ENCODE measurements around the gene ACOT12.
"Not testable (repeated sequence)": the region's sequence is repeated elsewhere in the genome, so short reads cannot be mapped to it uniquely, and the experiment has no call there.

ACOT12 gene

GRCh38 chr5:81349161-81349560 lies 44.8 kb downstream of the ACOT12 start:
- no peak overlapping the region for H3K4me3 ChIP-seq (ENCODE audit: low read length in 2 of 2)
- H3K9me3 ChIP-seq (ENCODE audit: control insufficient read depth in 2 of 2, low read length in 2 of 2) = no peaks in the 10 kb centered on the region
- no peak overlapping the region for H3K27ac ChIP-seq (ENCODE audit: low read depth in 2 of 2, low read length in 2 of 2)
- no peaks in the 10 kb centered on the region for H3K36me3 ChIP-seq (ENCODE audit: control insufficient read depth in 2 of 2, insufficient read depth in 2 of 2, low read length in 2 of 2)
- no peaks in the 10 kb centered on the region for H3K27me3 ChIP-seq (ENCODE audit: control insufficient read depth in 2 of 2, insufficient read depth in 2 of 2, low read length in 2 of 2)
- H3K9ac ChIP-seq (ENCODE audit: low read depth in 1 of 2, low read length in 2 of 2) = no peak overlapping the region
- H3K4me1 ChIP-seq (ENCODE audit: control insufficient read depth in 2 of 2, insufficient read depth in 2 of 2, low read length in 2 of 2) = peaks cover 0 to 2% of the 10 kb centered on the region in 2 donors

GRCh38 chr5:81345411-81346003 lies 48.4 kb downstream of the ACOT12 start:
- H3K27ac ChIP-seq (ENCODE audit: low read depth in 2 of 2, low read length in 2 of 2) = no peak overlapping the region
- no peak overlapping the region for H3K4me3 ChIP-seq (ENCODE audit: low read length in 2 of 2)

GRCh38 chr5:81344736-81345135 lies 49.2 kb downstream of the ACOT12 start:
- no peak overlapping the region for H3K27ac ChIP-seq (ENCODE audit: low read depth in 2 of 2, low read length in 2 of 2)
- no peaks in the 10 kb centered on the region for H3K36me3 ChIP-seq (ENCODE audit: control insufficient read depth in 2 of 2, insufficient read depth in 2 of 2, low read length in 2 of 2)
- no peaks in the 10 kb centered on the region for H3K27me3 ChIP-seq (ENCODE audit: control insufficient read depth in 2 of 2, insufficient read depth in 2 of 2, low read length in 2 of 2)
- no peak overlapping the region for H3K4me3 ChIP-seq (ENCODE audit: low read length in 2 of 2)
- no peaks in the 10 kb centered on the region for H3K4me1 ChIP-seq (ENCODE audit: control insufficient read depth in 2 of 2, insufficient read depth in 2 of 2, low read length in 2 of 2)
- no peak overlapping the region for H3K9ac ChIP-seq (ENCODE audit: low read depth in 1 of 2, low read length in 2 of 2)
- H3K9me3 ChIP-seq (ENCODE audit: control insufficient read depth in 2 of 2, low read length in 2 of 2) = no peaks in the 10 kb centered on the region

More at GRCh38 chr5:81345411-81346003, 48.4 kb downstream of the ACOT12 start:
- no peaks in the 10 kb centered on the region for H3K36me3 ChIP-seq (ENCODE audit: control insufficient read depth in 2 of 2, insufficient read depth in 2 of 2, low read length in 2 of 2)
- H3K9ac ChIP-seq (ENCODE audit: low read depth in 1 of 2, low read length in 2 of 2) = no peak overlapping the region
- no peaks in the 10 kb centered on the region for H3K27me3 ChIP-seq (ENCODE audit: control insufficient read depth in 2 of 2, insufficient read depth in 2 of 2, low read length in 2 of 2)
- H3K9me3 ChIP-seq (ENCODE audit: control insufficient read depth in 2 of 2, low read length in 2 of 2) = no peaks in the 10 kb centered on the region
- no peaks in the 10 kb centered on the region for H3K4me1 ChIP-seq (ENCODE audit: control insufficient read depth in 2 of 2, insufficient read depth in 2 of 2, low read length in 2 of 2)

GRCh38 chr5:81338213-81338612 lies 55.7 kb downstream of the ACOT12 start:
- H3K36me3 ChIP-seq (ENCODE audit: control insufficient read depth in 2 of 2, insufficient read depth in 2 of 2, low read length in 2 of 2); H3K27me3 ChIP-seq (ENCODE audit: control insufficient read depth in 2 of 2, insufficient read depth in 2 of 2, low read length in 2 of 2); H3K4me1 ChIP-seq (ENCODE audit: control insufficient read depth in 2 of 2, insufficient read depth in 2 of 2, low read length in 2 of 2); H3K9ac ChIP-seq (ENCODE audit: low read depth in 1 of 2, low read length in 2 of 2); H3K9me3 ChIP-seq (ENCODE audit: control insufficient read depth in 2 of 2, low read length in 2 of 2); H3K4me3 ChIP-seq (ENCODE audit: low read length in 2 of 2); H3K27ac ChIP-seq (ENCODE audit: low read depth in 2 of 2, low read length in 2 of 2): not testable (repeated sequence)

GRCh38 chr5:81337803-81338202 lies 56.1 kb downstream of the ACOT12 start:
- H3K27me3 ChIP-seq (ENCODE audit: control insufficient read depth in 2 of 2, insufficient read depth in 2 of 2, low read length in 2 of 2) = no peaks in the 10 kb centered on the region
- no peaks in the 10 kb centered on the region for H3K36me3 ChIP-seq (ENCODE audit: control insufficient read depth in 2 of 2, insufficient read depth in 2 of 2, low read length in 2 of 2)
- H3K27ac ChIP-seq (ENCODE audit: low read depth in 2 of 2, low read length in 2 of 2) = no peak overlapping the region
- no peaks in the 10 kb centered on the region for H3K9me3 ChIP-seq (ENCODE audit: control insufficient read depth in 2 of 2, low read length in 2 of 2)
- H3K4me3 ChIP-seq (ENCODE audit: low read length in 2 of 2) = no peak overlapping the region
- H3K9ac ChIP-seq (ENCODE audit: low read depth in 1 of 2, low read length in 2 of 2) = no peak overlapping the region
- H3K4me1 ChIP-seq (ENCODE audit: control insufficient read depth in 2 of 2, insufficient read depth in 2 of 2, low read length in 2 of 2) = no peaks in the 10 kb centered on the region

- no peaks in the 10 kb centered on the region for H3K4me1 ChIP-seq (ENCODE audit: control insufficient read depth in 2 of 2, insufficient read depth in 2 of 2, low read length in 2 of 2)
- H3K27ac ChIP-seq (ENCODE audit: low read depth in 2 of 2, low read length in 2 of 2) = no peak overlapping the region
- no peaks in the 10 kb centered on the region for H3K27me3 ChIP-seq (ENCODE audit: control insufficient read depth in 2 of 2, insufficient read depth in 2 of 2, low read length in 2 of 2)
- H3K9ac ChIP-seq (ENCODE audit: low read depth in 1 of 2, low read length in 2 of 2) = no peak overlapping the region
- H3K9me3 ChIP-seq (ENCODE audit: control insufficient read depth in 2 of 2, low read length in 2 of 2) = no peaks in the 10 kb centered on the region
- no peaks in the 10 kb centered on the region for H3K36me3 ChIP-seq (ENCODE audit: control insufficient read depth in 2 of 2, insufficient read depth in 2 of 2, low read length in 2 of 2)
- H3K4me3 ChIP-seq (ENCODE audit: low read length in 2 of 2) = no peak overlapping the region
These were observed 57.4 kb downstream of the ACOT12 start for GRCh38 chr5:81336556-81336955.

GRCh38 chr5:81335946-81336345 lies 58.0 kb downstream of the ACOT12 start:
- H3K4me3 ChIP-seq (ENCODE audit: low read length in 2 of 2) = no peak overlapping the region
- H3K27ac ChIP-seq (ENCODE audit: low read depth in 2 of 2, low read length in 2 of 2) = no peak overlapping the region
- H3K27me3 ChIP-seq (ENCODE audit: control insufficient read depth in 2 of 2, insufficient read depth in 2 of 2, low read length in 2 of 2) = no peaks in the 10 kb centered on the region
- no peaks in the 10 kb centered on the region for H3K4me1 ChIP-seq (ENCODE audit: control insufficient read depth in 2 of 2, insufficient read depth in 2 of 2, low read length in 2 of 2)
- no peaks in the 10 kb centered on the region for H3K9me3 ChIP-seq (ENCODE audit: control insufficient read depth in 2 of 2, low read length in 2 of 2)
- no peaks in the 10 kb centered on the region for H3K36me3 ChIP-seq (ENCODE audit: control insufficient read depth in 2 of 2, insufficient read depth in 2 of 2, low read length in 2 of 2)
- H3K9ac ChIP-seq (ENCODE audit: low read depth in 1 of 2, low read length in 2 of 2) = no peak overlapping the region

- Histone ChIP-seq H3K4me1 (ENCODE audit: control insufficient read depth in 2 of 2, insufficient read depth in 2 of 2, low read length in 2 of 2) (no peaks in the 10 kb centered on the region), H3K27me3 (ENCODE audit: control insufficient read depth in 2 of 2, insufficient read depth in 2 of 2, low read length in 2 of 2) (no peaks in the 10 kb centered on the region), H3K27ac (ENCODE audit: low read depth in 2 of 2, low read length in 2 of 2) (no peak overlapping the region), H3K9me3 (ENCODE audit: control insufficient read depth in 2 of 2, low read length in 2 of 2) (no peaks in the 10 kb centered on the region), H3K36me3 (ENCODE audit: control insufficient read depth in 2 of 2, insufficient read depth in 2 of 2, low read length in 2 of 2) (no peaks in the 10 kb centered on the region), H3K9ac (ENCODE audit: low read depth in 1 of 2, low read length in 2 of 2) (no peak overlapping the region), H3K4me3 (ENCODE audit: low read length in 2 of 2) (no peak overlapping the region)
These were observed 59.5 kb downstream of the ACOT12 start for GRCh38 chr5:81334304-81335061.

GRCh38 chr5:81326554-81326953 lies 67.4 kb downstream of the ACOT12 start:
- Histone ChIP-seq H3K27ac (ENCODE audit: low read depth in 2 of 2, low read length in 2 of 2) (no peak overlapping the region), H3K4me1 (ENCODE audit: control insufficient read depth in 2 of 2, insufficient read depth in 2 of 2, low read length in 2 of 2) (no peaks in the 10 kb centered on the region), H3K9me3 (ENCODE audit: control insufficient read depth in 2 of 2, low read length in 2 of 2) (no peaks in the 10 kb centered on the region), H3K9ac (ENCODE audit: low read depth in 1 of 2, low read length in 2 of 2) (no peak overlapping the region), H3K4me3 (ENCODE audit: low read length in 2 of 2) (no peak overlapping the region), H3K27me3 (ENCODE audit: control insufficient read depth in 2 of 2, insufficient read depth in 2 of 2, low read length in 2 of 2) (no peaks in the 10 kb centered on the region), H3K36me3 (ENCODE audit: control insufficient read depth in 2 of 2, insufficient read depth in 2 of 2, low read length in 2 of 2) (no peaks in the 10 kb centered on the region)

GRCh38 chr5:81317536-81317935 lies 76.4 kb downstream of the ACOT12 start:
- Histone ChIP-seq H3K4me3 (ENCODE audit: low read length in 2 of 2) (no peak overlapping the region), H3K9ac (ENCODE audit: low read depth in 1 of 2, low read length in 2 of 2) (no peak overlapping the region), H3K9me3 (ENCODE audit: control insufficient read depth in 2 of 2, low read length in 2 of 2) (no peaks in the 10 kb centered on the region), H3K27ac (ENCODE audit: low read depth in 2 of 2, low read length in 2 of 2) (no peak overlapping the region), H3K27me3 (ENCODE audit: control insufficient read depth in 2 of 2, insufficient read depth in 2 of 2, low read length in 2 of 2) (no peaks in the 10 kb centered on the region), H3K36me3 (ENCODE audit: control insufficient read depth in 2 of 2, insufficient read depth in 2 of 2, low read length in 2 of 2) (peaks cover 0 to 10% of the 10 kb centered on the region in 2 donors), H3K4me1 (ENCODE audit: control insufficient read depth in 2 of 2, insufficient read depth in 2 of 2, low read length in 2 of 2) (no peaks in the 10 kb centered on the region)
